Ishikawa (cell line): ENCODE results near the gene PRDM12.

ENCODE experiments used
- CEBPB ChIP-seq: IDR thresholded peaks from 2 replicates; pipeline ENCODE4 v1.6.1; 2012
- CREB1 ChIP-seq: IDR thresholded peaks from 2 replicates; pipeline ENCODE4 v1.6.1; 2012; ENCODE audit warnings: low read depth
- EGR1 ChIP-seq: IDR thresholded peaks from 2 replicates; pipeline ENCODE4 v1.6.1; 2012
- EP300 ChIP-seq: IDR thresholded peaks from 2 replicates; pipeline ENCODE4 v1.6.1; 2012; ENCODE audit warnings: borderline replicate concordance
- FOXM1 ChIP-seq: IDR thresholded peaks from 2 replicates; pipeline ENCODE4 v1.6.1; 2012; ENCODE audit warnings: low read depth, borderline replicate concordance
- NFIC ChIP-seq: IDR thresholded peaks from 2 replicates; pipeline ENCODE4 v1.6.1; 2012
- RAD21 ChIP-seq: IDR thresholded peaks from 2 replicates; pipeline ENCODE4 v1.6.1; 2012; ENCODE audit warnings: low read depth
- TAF1 ChIP-seq: IDR thresholded peaks from 2 replicates; pipeline ENCODE4 v1.6.1; 2012; ENCODE audit warnings: low read depth, mild to moderate bottlenecking
- TCF12 ChIP-seq: IDR thresholded peaks from 2 replicates; pipeline ENCODE4 v1.6.1; 2012; ENCODE audit warnings: low read depth
- TEAD4 ChIP-seq: IDR thresholded peaks from 2 replicates; pipeline ENCODE4 v1.6.1; 2012
- YY1 ChIP-seq: IDR thresholded peaks from 2 replicates; pipeline ENCODE4 v1.6.1; 2012; ENCODE audit warnings: low read depth
- ZBTB7A ChIP-seq: IDR thresholded peaks from 2 replicates; pipeline ENCODE4 v1.6.1; 2012; ENCODE audit warnings: low read depth
- TF ChIP-seq, protein P1 (sequence below): IDR thresholded peaks from 2 replicates; pipeline ENCODE4 v1.6.1; 2012
- TF ChIP-seq, protein P2 (sequence below): IDR thresholded peaks from 2 replicates; pipeline ENCODE4 v1.6.1; 2012; ENCODE audit warnings: low read depth, mild to moderate bottlenecking
- TF ChIP-seq, protein P3 (sequence below): IDR thresholded peaks from 2 replicates; pipeline ENCODE4 v1.6.1; 2012

PRDM12 gene

DNA sequence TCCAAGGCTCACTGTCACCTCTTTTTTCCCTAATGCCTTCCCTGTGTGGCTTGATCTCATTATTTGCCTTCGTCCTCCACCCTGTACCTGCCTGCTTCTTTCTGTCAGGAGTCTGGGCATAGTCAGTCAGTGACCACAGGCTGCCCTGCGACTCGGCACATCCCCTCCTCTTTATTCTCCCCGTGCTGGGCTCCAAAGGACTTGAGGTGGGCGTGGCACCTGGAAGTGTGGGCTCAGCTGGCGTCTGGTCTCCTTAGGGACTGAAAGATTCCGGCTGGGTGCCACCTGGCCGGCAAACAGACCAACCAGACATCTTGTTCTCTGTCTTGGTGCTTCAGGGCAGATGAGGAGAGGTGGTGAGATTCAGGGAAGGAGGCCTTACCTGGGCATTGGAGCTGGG, 29.6 kb upstream of the PRDM12 start:
- TF ChIP-seq CEBPB: no peak
- no peak for TF ChIP-seq RAD21
- no peak for TF ChIP-seq EGR1
- no peak for TF ChIP-seq EP300
- no peak for TF ChIP-seq YY1
- TF ChIP-seq ZBTB7A: no peak
- no peak for TF ChIP-seq TEAD4
- no peak for TF ChIP-seq NFIC

DNA sequence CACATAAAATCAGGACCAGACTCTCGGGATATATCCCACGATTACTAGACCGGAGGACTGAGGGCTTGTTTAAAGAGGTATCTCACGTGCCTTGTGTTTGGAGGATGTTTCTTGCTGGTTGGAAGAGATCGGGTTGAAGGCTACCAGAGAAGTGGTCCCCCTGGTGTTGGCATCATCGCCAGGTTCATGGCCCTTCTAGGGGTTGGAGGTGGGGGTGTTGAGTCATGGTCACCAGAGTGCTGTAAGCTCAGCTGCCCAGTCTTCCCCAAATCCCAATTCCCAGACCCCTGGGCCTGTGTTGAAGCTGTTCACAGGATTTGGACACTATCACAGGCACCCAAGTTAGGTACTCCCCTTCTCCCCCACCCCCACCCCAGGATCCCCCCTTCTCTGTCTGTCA, 29.1 kb upstream of the PRDM12 start:
- TF ChIP-seq CEBPB (no peak), ZBTB7A (no peak), CREB1 (no peak), YY1 (no peak), RAD21 (no peak), FOXM1 (no peak), EP300 (no peak), TEAD4 (no peak), NFIC (no peak), EGR1 (no peak), TAF1 (no peak), TCF12 (no peak)
- TF ChIP-seq, protein P1, sequence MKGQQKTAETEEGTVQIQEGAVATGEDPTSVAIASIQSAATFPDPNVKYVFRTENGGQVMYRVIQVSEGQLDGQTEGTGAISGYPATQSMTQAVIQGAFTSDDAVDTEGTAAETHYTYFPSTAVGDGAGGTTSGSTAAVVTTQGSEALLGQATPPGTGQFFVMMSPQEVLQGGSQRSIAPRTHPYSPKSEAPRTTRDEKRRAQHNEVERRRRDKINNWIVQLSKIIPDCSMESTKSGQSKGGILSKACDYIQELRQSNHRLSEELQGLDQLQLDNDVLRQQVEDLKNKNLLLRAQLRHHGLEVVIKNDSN: no peak
- TF ChIP-seq, protein P2, sequence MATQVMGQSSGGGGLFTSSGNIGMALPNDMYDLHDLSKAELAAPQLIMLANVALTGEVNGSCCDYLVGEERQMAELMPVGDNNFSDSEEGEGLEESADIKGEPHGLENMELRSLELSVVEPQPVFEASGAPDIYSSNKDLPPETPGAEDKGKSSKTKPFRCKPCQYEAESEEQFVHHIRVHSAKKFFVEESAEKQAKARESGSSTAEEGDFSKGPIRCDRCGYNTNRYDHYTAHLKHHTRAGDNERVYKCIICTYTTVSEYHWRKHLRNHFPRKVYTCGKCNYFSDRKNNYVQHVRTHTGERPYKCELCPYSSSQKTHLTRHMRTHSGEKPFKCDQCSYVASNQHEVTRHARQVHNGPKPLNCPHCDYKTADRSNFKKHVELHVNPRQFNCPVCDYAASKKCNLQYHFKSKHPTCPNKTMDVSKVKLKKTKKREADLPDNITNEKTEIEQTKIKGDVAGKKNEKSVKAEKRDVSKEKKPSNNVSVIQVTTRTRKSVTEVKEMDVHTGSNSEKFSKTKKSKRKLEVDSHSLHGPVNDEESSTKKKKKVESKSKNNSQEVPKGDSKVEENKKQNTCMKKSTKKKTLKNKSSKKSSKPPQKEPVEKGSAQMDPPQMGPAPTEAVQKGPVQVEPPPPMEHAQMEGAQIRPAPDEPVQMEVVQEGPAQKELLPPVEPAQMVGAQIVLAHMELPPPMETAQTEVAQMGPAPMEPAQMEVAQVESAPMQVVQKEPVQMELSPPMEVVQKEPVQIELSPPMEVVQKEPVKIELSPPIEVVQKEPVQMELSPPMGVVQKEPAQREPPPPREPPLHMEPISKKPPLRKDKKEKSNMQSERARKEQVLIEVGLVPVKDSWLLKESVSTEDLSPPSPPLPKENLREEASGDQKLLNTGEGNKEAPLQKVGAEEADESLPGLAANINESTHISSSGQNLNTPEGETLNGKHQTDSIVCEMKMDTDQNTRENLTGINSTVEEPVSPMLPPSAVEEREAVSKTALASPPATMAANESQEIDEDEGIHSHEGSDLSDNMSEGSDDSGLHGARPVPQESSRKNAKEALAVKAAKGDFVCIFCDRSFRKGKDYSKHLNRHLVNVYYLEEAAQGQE: no peak
- TF ChIP-seq, protein P3, sequence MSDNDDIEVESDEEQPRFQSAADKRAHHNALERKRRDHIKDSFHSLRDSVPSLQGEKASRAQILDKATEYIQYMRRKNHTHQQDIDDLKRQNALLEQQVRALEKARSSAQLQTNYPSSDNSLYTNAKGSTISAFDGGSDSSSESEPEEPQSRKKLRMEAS: no peak

DNA sequence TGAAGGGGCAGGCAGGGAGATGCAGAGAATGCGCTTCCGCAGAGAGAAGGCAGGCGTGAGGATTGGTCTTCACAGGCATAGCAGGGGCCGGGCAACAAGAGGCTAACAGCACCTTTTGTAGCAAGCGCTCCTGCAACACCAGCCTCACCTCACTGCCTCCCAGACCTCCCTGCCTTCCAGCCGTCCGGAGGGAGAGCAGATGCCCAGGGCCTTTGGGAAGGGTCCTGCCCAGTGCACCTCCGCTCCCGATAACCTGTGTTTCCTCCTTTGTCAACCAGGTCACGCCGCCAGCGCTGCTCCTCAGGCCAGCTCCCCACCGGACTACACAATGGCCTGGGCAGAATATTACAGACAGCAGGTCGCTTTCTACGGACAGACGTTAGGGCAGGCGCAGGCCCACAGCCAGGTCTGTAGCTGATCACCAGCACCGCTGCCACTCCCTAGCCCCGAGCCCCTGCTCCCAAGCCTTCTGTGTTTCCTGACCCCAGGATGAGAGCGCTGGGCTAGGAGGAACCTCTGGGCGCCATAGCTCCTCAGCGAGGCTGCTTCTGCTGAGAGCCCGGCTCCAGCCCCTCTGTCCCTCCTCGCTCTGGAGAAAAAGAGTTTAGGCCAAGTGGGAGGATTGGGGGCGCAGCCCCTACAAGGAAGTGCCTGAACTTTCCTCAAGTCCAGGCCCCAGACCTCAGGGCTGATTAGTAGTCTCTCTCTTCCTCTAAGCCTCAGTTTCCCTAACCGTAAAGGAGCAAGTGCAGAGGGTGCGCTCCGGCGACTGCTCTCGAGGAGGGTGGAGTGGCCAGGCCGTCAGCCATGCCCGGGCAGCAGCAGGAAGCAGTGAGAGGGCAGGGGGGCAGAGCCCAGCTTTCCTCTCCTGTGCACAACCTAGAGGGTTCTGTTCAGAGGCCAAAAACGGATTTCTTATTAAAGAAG, 28.4 kb upstream of the PRDM12 start:
- TF ChIP-seq TEAD4 (no peak), ZBTB7A (no peak), TAF1 (no peak), RAD21 (no peak), CREB1 (no peak), TCF12 (no peak)

DNA sequence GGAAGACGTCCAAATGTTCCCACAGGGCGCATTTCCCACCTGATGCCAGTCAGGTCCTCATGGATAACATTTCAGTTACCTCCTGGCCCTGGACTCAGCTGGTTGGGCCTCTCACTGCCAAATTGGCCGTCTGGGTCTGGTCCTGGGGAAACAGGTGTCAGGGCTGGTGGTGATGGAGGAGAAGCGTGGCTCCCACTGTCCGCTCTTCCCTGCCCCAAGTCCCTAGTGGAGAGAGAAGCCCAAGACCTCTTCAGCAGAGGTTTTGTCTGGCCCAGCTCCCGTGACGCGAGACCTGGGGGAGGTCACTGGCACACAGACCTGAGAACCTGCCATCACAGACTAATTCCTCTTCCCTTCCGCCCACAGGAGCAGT, 27.8 kb upstream of the PRDM12 start:
- TF ChIP-seq ZBTB7A (no peak), YY1 (no peak), EP300 (no peak), TAF1 (no peak)

DNA sequence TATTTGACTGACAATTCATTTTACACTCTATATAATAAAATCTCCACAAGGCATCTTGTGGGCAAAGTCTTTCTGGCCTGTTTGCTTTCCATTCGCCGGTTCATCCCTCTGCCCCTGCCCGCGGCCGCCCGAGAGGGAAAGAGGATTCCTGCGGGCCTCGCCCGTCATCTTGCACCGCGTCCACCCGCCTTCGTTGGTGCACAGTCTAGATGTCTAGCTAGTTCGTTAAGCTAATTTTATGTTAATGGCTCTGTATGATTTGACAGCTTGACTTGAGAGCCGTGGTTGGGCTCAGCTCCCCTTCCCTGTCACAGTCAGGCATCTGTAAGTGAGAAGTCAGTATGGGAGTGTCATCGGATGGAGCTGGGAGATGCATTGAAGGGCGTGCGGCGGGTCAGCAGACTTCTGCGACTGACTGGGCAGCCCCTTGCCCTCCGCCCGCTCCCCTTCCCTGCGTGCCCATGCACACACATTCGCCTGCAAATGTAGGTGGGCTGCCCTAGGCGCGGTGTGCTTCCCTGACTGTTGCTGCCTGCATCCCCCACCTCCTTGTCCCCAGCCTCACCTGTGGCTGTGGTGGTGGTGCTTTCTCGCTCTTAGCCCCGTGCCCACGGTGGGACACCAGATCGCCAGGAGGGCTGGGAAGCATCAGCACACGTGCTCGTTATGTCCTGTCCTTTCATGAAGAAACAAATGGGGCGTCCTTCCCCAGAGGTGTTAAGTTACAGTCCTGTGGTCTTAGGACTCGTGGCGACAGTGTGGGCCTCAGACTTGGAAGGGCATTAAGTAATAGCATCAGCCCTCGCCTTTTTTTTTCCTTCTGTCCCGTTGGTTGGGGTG, 25.9 kb upstream of the PRDM12 start:
- TF ChIP-seq CREB1 (no peak), TAF1 (no peak), CEBPB (no peak), TCF12 (no peak), FOXM1 (no peak), YY1 (no peak), EGR1 (no peak), TEAD4 (no peak), NFIC (no peak), EP300 (no peak), RAD21 (no peak)
- TF ChIP-seq, protein P2: no peak
- TF ChIP-seq, protein P3: no peak
- TF ChIP-seq, protein P1: no peak
